Lung microvascular endothelial cell (primary cell): ENCODE measurements around the gene COPS4. TPM values are rescaled to one million over a fixed set of nuclear protein-coding genes. Genes with fewer than 3 reads are reported as not detected.
A peak's percentile ranks its signal among the peaks of the same experiment; 100 is the strongest.
"Not testable (repeated sequence)": the region's sequence is repeated elsewhere in the genome, so short reads cannot be mapped to it uniquely, and the experiment has no call there.

Experiments used
- DNase-seq, 2 donors: peaks; one replicate each; pipeline versions ENCODE4 v3.0.0 to v3.0.0-alpha.2; 2010; ENCODE audit warnings: low read depth in 2 of 2
- total RNA-seq: library from RNA; depleted of rRNA; stranded (reverse); fragments of >200 nt; gene quantifications from 2 replicates; pipeline ENCODE4 v1.2.1, GENCODE V29; 2014

The COPS4 gene
- 73.2 and 82.6 TPM in 2 replicates for total RNA-seq

DNA sequence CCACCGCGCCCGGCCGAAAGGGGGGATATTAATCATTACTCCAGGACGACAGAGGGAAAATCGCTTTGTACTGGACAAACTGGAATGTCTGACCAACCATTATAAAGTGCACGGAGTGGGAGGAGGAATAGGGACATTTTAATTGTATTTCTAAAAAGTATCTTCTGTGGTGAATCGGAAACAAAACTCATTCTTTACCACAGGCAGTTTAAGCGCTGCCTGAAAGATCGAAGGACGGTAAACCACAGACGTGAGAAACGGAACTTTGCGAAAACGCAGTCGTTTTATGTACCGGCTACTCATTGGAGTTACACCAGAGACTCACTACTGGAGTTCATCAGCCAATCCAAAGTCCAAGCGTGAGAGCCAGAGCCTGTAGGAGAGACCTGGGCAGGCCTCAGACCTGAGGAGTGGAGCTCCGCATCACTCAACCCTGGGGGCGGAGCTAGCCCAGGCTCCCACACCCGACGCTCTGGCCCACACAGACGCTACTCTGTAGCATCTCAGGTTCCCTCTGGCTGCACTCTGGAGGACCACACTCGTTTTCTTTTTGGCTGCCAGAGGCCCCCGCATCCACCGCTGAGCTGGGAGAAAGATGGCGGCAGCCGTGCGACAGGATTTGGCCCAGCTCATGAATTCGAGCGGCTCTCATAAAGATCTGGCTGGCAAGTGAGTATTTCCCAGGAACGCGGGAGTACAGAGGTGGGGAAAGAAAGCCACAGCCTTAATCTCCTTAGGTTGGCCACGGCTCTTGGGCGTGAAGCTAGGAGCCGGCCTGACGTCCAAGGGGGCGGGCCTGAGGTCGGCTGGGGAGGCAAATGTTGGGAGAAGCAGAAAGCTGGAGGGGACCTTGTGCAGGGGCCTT is at the start of gene COPS4:
Gene COPS4 (plus strand): TSS at position 554 of the 865 bp plus-strand sequence. CDS start 42 bp downstream, at position 596.
- peak; percentile 100 for DNase-seq

DNA sequence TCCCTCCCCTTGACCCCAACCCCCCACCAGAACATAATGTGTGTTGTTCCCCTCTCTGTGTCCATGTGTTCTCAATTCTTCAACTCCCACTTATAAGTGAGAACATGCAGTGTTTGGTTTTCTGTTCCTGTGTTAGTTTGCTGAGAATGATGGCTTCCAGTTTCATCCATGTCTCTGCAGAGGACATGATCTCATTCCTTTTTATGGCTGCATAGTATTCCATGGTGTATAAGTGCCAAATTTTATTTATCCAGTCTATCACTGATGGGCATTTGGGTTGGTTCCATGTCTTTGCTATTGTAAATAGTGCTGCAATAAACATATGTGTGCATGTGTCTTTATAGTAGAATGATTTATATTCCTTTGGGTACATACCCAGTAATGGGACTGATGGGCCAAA is 47.5 kb upstream of the COPS4 start:
- DNase-seq, result not testable (repeated sequence)

- DNase-seq, result peak in 1 of 2 donors; percentile 44
Measured at GRCh38 chr4:82988323-82988832, 46.6 kb upstream of the COPS4 start.

DNA sequence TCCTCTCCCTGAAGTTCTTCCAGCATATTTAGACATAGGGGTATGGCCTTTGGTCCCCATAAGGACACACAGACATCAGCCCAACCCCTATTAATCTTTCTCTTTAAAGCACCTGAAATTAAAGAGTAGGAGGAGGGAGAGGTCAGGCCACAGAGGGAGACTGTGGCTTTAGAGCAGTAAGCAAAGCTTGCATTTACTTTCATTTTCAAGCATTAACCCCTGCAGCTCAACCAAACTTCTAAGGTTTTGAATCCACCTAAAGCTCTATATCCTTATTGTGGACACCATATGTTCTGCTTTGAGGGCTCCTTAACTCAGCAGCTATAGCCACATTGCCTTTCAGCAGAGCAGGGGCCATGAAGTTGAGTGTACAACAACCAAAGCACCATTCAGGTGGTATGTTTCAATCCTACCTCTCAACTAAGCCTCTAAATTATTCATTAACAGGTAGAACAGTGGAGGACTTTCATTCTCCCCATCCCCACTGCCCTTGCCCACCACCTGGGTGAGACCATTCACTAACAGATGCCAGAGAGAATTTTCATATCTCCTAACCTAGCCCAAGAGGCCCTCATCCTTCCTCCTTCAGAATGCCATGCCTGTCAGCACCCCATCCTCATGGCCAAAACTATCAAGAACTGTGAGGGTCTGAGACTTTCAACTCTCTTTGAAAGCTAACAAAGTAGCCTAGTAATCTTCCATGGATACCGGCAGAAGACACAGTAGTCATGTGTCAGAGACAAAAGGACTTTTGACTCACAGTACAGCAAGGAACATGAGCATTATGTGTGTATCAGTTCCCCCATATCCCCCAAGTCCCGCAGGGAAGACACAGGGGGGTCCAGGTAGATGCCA is 45.2 kb upstream of the COPS4 start:
- DNase-seq, result peak; percentile 19 to 23

DNA sequence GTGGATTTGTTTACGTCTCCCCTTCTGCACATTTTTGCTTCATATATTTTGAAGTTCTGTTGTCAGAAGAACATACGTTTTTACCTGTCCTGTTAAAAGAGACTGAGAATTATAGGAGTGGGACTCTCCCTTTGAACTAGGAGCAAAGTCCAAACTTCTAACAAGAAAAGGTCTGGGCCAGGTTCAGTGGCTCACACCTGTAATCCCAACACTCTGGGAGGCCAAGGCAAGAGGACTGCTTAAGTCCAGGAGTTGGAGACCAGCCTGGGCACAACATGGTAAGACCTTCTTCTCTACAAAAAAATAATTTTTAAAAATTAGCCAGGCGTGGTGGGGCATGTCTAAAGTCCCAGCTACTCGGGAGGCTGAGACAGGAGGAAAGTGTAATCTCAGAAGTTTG is 40.1 kb upstream of the COPS4 start:
- no peak for DNase-seq

DNA sequence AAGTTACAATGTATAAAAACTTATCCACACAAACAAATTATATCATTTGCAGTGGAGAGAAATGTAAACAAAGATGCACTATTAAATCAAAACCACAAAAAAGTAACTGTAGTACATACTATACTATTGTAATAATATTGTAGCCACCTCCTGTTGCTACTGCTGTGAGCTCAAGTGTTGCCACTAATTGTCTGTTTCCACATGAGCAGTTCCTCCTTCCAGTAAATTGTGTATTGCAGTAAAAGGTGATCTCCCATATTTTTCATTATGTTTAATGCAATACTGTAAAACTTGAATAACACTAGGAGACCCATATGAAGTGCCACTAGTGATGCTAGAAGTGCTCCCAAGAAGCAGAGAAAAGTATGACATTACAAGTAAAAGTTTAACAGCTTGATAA is 36.1 kb upstream of the COPS4 start:
- DNase-seq, result no peak

DNA sequence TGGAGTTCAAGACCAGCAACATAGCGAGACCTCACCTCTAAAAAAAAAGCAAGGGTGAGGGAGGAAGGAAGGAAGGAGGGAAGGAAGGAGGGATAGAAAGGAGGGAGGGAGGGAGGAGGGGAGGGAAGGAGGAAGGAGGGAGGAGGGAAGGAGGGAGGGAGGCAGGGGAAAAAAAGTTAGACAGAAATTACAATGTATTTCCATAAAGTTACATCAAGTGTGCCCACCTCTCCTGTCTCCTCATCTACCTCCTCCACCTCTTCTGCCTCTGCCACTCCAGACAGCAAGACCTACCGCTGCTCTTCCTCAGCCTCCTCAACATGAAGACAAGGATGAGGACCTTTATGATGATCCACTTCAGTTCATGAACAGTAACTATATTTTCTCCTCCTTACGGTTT is 32.7 kb upstream of the COPS4 start:
- DNase-seq, result no peak

GRCh38 chr4:83003044-83003791 is 31.8 kb upstream of the COPS4 start:
- not testable (repeated sequence) for DNase-seq

- DNase-seq, result no peak
Measured at GRCh38 chr4:83009529-83009928, 25.5 kb upstream of the COPS4 start.

- DNase-seq, result peak; percentile 28 to 51
Measured at GRCh38 chr4:83010111-83010521, 24.9 kb upstream of the COPS4 start.

DNA sequence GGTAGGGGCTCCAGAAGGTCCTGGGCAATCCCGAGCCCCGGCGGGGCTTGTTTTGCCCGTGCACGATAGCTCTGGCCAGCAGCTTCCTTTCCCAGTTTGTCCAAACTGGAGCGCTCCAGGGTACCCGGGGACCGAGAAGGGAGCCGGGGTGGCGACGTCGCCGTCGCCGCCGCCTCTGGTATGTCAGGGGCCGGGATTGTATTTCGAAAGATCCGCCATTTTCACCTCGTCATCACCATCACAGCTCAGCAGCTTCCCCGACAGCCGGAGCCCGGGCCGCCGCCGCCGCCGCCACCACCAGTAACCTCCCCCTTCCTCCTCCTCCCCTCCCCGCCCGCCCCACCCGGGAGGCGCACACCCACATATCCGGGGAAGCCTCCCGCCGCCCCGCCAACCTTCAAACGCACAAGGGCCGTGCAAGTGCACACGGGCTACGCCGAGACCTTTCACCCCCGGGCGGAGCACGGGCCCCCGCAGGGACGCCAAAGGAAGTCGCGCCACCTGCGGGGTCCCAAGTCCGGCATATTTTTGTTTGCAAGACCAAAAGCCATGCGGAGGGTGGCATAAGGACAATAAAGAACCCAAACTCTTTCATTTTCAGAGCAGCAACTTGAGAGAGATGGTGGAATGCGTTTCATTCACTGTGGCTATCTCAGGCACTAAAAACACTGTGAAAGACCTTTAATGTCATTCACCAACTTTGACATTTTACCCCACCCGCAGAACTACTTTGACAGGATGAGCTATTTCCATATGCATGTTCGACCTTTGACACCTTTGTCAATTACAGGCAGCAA is 24.3 kb upstream of the COPS4 start, which contains the start of gene LIN54:
Gene LIN54 (minus strand): TSS at position 302 of the 797 bp plus-strand sequence. CDS start 25,979 bp downstream, outside the sequence.
- DNase-seq, result peak; percentile 82

DNA sequence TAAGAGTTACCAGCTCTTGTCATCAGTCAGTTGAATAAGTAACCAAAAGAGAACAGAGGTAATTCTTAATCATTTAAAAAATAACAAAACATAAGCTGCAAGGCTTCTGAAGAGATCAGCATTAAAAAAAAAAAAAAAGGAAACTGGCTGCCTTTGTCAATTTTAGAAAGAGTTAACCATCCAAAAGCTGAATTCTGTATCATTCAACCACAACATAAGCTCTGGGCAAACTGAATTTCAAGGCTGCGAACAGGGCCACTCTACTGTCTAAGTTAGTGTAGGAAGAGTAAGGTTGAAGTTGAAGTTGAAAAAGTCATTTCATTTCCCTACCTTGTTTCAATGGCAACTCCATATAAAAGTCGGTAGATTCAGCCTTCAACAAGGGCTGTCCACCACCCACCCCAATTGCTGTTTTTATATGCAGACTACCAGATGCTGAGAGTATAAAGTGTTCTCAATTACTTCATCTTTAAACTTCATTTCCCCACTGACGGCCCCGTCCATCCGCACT is 23.2 kb upstream of the COPS4 start:
- no peak for DNase-seq

- DNase-seq, result peak; percentile 47 to 52
Measured at GRCh38 chr4:83012200-83012686, 22.7 kb upstream of the COPS4 start.

DNA sequence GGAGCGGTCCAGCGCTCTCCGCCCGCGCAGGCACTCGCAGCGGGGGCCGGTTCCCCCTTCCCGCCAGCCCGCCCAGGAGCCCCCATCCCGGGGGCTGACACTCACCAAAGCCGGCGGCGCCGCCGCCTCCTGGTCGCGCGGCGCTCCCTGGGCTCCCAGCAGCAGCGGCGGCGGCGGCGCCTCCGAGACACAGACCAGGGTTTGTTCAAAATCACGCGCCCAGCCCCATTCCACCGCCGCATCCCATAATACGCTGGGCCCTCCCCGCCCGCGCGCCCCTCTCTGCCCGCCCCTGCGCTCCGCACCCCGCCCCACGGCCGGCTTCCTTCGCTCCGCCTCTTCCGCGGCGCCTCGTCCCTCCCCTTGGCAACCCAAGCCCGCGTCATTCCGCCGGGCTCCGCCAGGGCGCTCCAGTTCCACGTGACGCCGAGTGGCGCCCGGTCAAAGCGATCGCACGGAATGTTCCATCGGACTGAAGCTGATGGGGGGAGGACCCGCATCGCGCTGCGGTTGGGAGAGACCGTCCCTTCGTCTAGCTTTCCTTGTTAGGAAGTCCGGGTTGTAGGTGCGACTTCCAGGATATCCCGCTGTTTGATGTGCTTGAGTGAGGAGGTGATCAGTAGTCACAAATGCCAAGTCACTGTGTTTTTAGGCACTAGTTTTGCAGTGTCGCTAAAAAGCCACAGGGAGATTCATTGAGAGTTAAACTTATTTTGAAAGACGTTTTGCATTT is 22.1 kb upstream of the COPS4 start:
- peak; percentile 99 for DNase-seq

DNA sequence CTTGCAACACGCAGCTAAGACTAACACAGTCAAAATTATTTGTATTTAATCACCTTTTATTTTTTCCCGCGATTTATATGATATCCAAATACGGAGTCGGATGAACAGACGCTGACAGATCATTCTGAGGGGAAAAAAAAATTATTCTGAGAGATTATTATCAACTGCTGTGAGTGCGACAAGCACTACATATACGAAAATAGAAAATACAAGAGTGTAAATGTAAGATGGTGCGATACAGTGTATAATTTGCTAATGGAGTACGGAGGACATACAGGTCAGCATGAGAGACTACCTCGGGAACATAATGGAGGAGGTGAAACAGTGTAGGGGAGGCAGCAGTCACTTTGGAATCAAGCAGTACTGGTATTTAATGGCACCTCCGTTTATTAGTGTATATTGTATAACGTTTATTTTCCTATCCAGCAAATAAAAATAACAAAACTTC is 21.5 kb upstream of the COPS4 start:
- no peak for DNase-seq

GRCh38 chr4:83013902-83014301 is 21.1 kb upstream of the COPS4 start:
- no peak for DNase-seq

- DNase-seq, result no peak
Measured at GRCh38 chr4:83019794-83020494, 15.0 kb upstream of the COPS4 start.

DNA sequence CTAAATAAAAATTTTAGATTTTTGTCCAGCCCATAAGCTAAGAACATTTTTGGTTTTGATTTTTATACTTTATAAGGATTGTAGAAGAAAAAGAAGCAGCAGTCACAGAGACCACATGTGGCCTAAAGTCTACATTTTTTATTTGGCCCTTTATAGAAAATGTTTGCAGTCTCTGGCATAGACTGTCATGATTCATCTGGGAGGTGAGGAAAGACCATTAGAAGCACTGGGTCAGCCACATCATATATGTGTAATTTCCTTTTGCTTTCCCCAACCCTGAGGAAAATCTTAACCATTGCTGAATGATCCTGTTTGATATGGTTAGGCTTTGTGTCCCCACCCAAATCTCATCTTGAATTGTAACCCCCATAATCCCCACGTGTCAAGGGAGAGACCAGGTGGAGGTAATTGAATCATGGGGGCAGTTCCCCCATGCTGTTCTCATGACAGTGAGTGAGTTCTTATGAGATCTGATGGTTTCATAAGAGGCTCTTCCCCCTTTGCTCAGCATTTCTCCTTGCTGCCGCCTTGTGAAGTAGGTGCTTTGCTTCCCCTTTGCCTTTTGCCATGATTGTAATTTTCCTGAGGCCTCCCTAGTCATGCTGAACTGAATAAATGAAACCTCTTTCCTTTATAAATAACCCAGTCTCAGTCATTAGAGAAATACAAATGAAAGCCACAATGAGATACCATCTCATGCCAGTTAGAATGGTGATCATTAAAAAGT is 12.1 kb upstream of the COPS4 start:
- peak in 1 of 2 donors; percentile 50 for DNase-seq
